Measurements from ENCODE around the gene ETFDH. TPM values are rescaled to one million over a fixed set of nuclear protein-coding genes. Genes with fewer than 3 reads are reported as not detected.

ETFDH gene
- total and polyA plus RNA-seq, 2 experiments from 2014 or later, result 11.4 to 17.7 TPM

DNA sequence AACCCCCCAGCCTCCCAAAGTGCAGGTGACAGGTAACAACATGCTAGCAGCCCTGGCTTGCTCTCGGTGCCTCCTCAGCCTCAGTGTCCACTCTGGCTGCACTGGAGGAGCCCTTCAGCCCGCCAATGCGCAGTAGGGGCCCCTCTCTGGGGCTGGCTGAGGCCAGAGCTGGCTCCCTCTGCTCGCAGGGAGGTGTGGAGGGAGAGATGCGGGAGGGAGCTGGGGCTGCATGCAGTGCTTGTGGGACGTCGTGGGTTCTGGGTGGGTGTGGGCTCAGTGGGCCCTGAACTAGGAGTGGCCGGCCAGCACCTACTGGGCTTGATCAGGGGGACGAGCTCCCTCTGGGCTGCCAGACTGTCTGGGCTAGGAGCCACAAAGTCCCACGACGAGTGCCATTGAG lies 14.8 kb upstream of the ETFDH start:
- no peak for ATAC-seq
- H3K79me2 ChIP-seq (replicated peaks; ENCODE audit: insufficient read depth), result no peaks in the 10 kb centered on the region
- Mint-ChIP-seq H3K4me1 (peaks cover 31% of the 10 kb centered on the region), H3K9me3 (peaks cover 4% of the 10 kb centered on the region; the same call in 1 of the 3 replicates), H3K4me3 (no peak overlapping the region), H3K27ac (no peak overlapping the region), H3K27me3 (ENCODE audit: insufficient read depth, low read depth, poor library complexity) (peaks cover 6% of the 10 kb centered on the region), H3K36me3 (ENCODE audit: low read depth) (no peaks in the 10 kb centered on the region; the same call in 2 of the 3 replicates)
- H3K4me3 ChIP-seq, result no peak overlapping the region
- no peaks in the 10 kb centered on the region for H3K36me3 ChIP-seq (ENCODE audit: insufficient read depth)
- no peaks in the 10 kb centered on the region for H3K27me3 ChIP-seq (ENCODE audit: insufficient read depth)
- no peak for TF ChIP-seq NANOG (IDR thresholded peaks at IDR 0.05; ENCODE audit: borderline replicate concordance)
- TF ChIP-seq EZH2phosphoT487 (IDR thresholded peaks at IDR 0.05; ENCODE audit: unreplicated experiment), result no peak
- no peak for TF ChIP-seq EZH2 (IDR thresholded peaks at IDR 0.05; ENCODE audit: low read depth, unreplicated experiment)
- TF ChIP-seq, protein P1, sequence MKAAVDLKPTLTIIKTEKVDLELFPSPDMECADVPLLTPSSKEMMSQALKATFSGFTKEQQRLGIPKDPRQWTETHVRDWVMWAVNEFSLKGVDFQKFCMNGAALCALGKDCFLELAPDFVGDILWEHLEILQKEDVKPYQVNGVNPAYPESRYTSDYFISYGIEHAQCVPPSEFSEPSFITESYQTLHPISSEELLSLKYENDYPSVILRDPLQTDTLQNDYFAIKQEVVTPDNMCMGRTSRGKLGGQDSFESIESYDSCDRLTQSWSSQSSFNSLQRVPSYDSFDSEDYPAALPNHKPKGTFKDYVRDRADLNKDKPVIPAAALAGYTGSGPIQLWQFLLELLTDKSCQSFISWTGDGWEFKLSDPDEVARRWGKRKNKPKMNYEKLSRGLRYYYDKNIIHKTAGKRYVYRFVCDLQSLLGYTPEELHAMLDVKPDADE (IDR thresholded peaks at IDR 0.05), result no peak
- TF ChIP-seq ZNF114 (CRISPR knock-in tag; IDR thresholded peaks at IDR 0.05), result no peak
- TF ChIP-seq, protein P2, sequence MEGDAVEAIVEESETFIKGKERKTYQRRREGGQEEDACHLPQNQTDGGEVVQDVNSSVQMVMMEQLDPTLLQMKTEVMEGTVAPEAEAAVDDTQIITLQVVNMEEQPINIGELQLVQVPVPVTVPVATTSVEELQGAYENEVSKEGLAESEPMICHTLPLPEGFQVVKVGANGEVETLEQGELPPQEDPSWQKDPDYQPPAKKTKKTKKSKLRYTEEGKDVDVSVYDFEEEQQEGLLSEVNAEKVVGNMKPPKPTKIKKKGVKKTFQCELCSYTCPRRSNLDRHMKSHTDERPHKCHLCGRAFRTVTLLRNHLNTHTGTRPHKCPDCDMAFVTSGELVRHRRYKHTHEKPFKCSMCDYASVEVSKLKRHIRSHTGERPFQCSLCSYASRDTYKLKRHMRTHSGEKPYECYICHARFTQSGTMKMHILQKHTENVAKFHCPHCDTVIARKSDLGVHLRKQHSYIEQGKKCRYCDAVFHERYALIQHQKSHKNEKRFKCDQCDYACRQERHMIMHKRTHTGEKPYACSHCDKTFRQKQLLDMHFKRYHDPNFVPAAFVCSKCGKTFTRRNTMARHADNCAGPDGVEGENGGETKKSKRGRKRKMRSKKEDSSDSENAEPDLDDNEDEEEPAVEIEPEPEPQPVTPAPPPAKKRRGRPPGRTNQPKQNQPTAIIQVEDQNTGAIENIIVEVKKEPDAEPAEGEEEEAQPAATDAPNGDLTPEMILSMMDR (conservative IDR thresholded peaks at IDR 0.05; ENCODE audit: low read depth in 2 of 2), result no peak
- no peak for TF ChIP-seq ZNF331 (CRISPR knock-in tag; IDR thresholded peaks at IDR 0.05; ENCODE audit: low read depth)
- no peak for TF ChIP-seq POLR2AphosphoS5 (IDR thresholded peaks at IDR 0.05; ENCODE audit: low read depth)
- no peak for TF ChIP-seq CREB1 (CRISPR knock-in tag; IDR thresholded peaks at IDR 0.05; ENCODE audit: low read depth)
- no peak for TF ChIP-seq JUNB (IDR thresholded peaks at IDR 0.05; ENCODE audit: unreplicated experiment)
- TF ChIP-seq STAT1 (IDR thresholded peaks at IDR 0.05; ENCODE audit: unreplicated experiment), result no peak
- TF ChIP-seq, protein P3, sequence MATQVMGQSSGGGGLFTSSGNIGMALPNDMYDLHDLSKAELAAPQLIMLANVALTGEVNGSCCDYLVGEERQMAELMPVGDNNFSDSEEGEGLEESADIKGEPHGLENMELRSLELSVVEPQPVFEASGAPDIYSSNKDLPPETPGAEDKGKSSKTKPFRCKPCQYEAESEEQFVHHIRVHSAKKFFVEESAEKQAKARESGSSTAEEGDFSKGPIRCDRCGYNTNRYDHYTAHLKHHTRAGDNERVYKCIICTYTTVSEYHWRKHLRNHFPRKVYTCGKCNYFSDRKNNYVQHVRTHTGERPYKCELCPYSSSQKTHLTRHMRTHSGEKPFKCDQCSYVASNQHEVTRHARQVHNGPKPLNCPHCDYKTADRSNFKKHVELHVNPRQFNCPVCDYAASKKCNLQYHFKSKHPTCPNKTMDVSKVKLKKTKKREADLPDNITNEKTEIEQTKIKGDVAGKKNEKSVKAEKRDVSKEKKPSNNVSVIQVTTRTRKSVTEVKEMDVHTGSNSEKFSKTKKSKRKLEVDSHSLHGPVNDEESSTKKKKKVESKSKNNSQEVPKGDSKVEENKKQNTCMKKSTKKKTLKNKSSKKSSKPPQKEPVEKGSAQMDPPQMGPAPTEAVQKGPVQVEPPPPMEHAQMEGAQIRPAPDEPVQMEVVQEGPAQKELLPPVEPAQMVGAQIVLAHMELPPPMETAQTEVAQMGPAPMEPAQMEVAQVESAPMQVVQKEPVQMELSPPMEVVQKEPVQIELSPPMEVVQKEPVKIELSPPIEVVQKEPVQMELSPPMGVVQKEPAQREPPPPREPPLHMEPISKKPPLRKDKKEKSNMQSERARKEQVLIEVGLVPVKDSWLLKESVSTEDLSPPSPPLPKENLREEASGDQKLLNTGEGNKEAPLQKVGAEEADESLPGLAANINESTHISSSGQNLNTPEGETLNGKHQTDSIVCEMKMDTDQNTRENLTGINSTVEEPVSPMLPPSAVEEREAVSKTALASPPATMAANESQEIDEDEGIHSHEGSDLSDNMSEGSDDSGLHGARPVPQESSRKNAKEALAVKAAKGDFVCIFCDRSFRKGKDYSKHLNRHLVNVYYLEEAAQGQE (IDR thresholded peaks at IDR 0.05; ENCODE audit: unreplicated experiment), result no peak
- TF ChIP-seq, protein P4, sequence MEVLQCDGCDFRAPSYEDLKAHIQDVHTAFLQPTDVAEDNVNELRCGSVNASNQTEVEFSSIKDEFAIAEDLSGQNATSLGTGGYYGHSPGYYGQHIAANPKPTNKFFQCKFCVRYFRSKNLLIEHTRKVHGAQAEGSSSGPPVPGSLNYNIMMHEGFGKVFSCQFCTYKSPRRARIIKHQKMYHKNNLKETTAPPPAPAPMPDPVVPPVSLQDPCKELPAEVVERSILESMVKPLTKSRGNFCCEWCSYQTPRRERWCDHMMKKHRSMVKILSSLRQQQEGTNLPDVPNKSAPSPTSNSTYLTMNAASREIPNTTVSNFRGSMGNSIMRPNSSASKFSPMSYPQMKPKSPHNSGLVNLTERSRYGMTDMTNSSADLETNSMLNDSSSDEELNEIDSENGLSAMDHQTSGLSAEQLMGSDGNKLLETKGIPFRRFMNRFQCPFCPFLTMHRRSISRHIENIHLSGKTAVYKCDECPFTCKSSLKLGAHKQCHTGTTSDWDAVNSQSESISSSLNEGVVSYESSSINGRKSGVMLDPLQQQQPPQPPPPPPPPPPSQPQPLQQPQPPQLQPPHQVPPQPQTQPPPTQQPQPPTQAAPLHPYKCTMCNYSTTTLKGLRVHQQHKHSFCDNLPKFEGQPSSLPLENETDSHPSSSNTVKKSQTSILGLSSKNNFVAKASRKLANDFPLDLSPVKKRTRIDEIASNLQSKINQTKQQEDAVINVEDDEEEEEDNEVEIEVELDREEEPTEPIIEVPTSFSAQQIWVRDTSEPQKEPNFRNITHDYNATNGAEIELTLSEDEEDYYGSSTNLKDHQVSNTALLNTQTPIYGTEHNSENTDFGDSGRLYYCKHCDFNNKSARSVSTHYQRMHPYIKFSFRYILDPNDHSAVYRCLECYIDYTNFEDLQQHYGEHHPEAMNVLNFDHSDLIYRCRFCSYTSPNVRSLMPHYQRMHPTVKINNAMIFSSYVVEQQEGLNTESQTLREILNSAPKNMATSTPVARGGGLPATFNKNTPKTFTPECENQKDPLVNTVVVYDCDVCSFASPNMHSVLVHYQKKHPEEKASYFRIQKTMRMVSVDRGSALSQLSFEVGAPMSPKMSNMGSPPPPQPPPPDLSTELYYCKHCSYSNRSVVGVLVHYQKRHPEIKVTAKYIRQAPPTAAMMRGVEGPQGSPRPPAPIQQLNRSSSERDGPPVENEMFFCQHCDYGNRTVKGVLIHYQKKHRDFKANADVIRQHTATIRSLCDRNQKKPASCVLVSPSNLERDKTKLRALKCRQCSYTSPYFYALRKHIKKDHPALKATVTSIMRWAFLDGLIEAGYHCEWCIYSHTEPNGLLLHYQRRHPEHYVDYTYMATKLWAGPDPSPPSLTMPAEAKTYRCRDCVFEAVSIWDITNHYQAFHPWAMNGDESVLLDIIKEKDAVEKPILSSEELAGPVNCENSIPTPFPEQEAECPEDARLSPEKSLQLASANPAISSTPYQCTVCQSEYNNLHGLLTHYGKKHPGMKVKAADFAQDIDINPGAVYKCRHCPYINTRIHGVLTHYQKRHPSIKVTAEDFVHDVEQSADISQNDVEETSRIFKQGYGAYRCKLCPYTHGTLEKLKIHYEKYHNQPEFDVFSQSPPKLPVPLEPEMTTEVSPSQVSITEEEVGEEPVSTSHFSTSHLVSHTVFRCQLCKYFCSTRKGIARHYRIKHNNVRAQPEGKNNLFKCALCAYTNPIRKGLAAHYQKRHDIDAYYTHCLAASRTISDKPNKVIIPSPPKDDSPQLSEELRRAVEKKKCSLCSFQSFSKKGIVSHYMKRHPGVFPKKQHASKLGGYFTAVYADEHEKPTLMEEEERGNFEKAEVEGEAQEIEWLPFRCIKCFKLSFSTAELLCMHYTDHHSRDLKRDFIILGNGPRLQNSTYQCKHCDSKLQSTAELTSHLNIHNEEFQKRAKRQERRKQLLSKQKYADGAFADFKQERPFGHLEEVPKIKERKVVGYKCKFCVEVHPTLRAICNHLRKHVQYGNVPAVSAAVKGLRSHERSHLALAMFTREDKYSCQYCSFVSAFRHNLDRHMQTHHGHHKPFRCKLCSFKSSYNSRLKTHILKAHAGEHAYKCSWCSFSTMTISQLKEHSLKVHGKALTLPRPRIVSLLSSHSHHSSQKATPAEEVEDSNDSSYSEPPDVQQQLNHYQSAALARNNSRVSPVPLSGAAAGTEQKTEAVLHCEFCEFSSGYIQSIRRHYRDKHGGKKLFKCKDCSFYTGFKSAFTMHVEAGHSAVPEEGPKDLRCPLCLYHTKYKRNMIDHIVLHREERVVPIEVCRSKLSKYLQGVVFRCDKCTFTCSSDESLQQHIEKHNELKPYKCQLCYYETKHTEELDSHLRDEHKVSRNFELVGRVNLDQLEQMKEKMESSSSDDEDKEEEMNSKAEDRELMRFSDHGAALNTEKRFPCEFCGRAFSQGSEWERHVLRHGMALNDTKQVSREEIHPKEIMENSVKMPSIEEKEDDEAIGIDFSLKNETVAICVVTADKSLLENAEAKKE (CRISPR knock-in tag; IDR thresholded peaks at IDR 0.05), result no peak
- H3K27ac ChIP-seq (ENCODE audit: low read depth), result no peak overlapping the region
- H3K4me1 ChIP-seq (ENCODE audit: insufficient read depth), result no peaks in the 10 kb centered on the region
- 0 out of 2 replicates have a peak, but pooled peaks cover 2% of the 10 kb centered on the region for H3K9me2 ChIP-seq (ENCODE audit: insufficient read depth)
- no peak overlapping the region for H2AFZ ChIP-seq
- no peak for DNase-seq (ENCODE audit: low spot score)
- H3K4me2 ChIP-seq, result no peak overlapping the region
- H3F3A ChIP-seq (replicated peaks; ENCODE audit: low read depth), result no peaks in the 10 kb centered on the region
- no peaks in the 10 kb centered on the region for H4K20me1 ChIP-seq (replicated peaks; ENCODE audit: insufficient read depth)

Measured in GM23338 (cell line).